ENCODE measurements around the gene PLCB3.

The PLCB3 gene

GRCh38 chr11:64250415-64251015 is 815 bp upstream of the PLCB3 start:
- no peak for DNase-seq (ENCODE audit: low read depth in 2 of 2)

GRCh38 chr11:64251753-64252002 is 348 bp downstream of the PLCB3 start:
- no peak for DNase-seq (ENCODE audit: low read depth in 2 of 2)

GRCh38 chr11:64252003-64252872 is 908 bp downstream of the PLCB3 start:
- no peak for DNase-seq (ENCODE audit: low read depth in 2 of 2)

- no peak for DNase-seq (ENCODE audit: low read depth in 2 of 2)
Observed at GRCh38 chr11:64253043-64253442, 1.7 kb downstream of the PLCB3 start.

- DNase-seq (ENCODE audit: low read depth in 2 of 2): no peak
Observed at GRCh38 chr11:64253481-64253880, 2.2 kb downstream of the PLCB3 start.

GRCh38 chr11:64254326-64254725 is 3.0 kb downstream of the PLCB3 start:
- DNase-seq (ENCODE audit: low read depth in 2 of 2): no peak

GRCh38 chr11:64255135-64256128 is 4.1 kb downstream of the PLCB3 start:
- no peak for DNase-seq (ENCODE audit: low read depth in 2 of 2)

- no peak for DNase-seq (ENCODE audit: low read depth in 2 of 2)
Observed at GRCh38 chr11:64256300-64256699, 5.0 kb downstream of the PLCB3 start.

GRCh38 chr11:64258356-64258755 is 7.0 kb downstream of the PLCB3 start:
- DNase-seq (ENCODE audit: low read depth in 2 of 2): no peak

- no peak for DNase-seq (ENCODE audit: low read depth in 2 of 2)
Observed at GRCh38 chr11:64258946-64259532, 7.7 kb downstream of the PLCB3 start.

GRCh38 chr11:64259533-64260067 is 8.3 kb downstream of the PLCB3 start:
- DNase-seq (ENCODE audit: low read depth in 2 of 2): no peak

- no peak for DNase-seq (ENCODE audit: low read depth in 2 of 2)
Observed at GRCh38 chr11:64260147-64260708, 8.9 kb downstream of the PLCB3 start.

- no peak for DNase-seq (ENCODE audit: low read depth in 2 of 2)
Observed at GRCh38 chr11:64261556-64262080, 10.3 kb downstream of the PLCB3 start.

GRCh38 chr11:64262271-64263002 is 11.1 kb downstream of the PLCB3 start:
- DNase-seq (ENCODE audit: low read depth in 2 of 2): no peak

- DNase-seq (ENCODE audit: low read depth in 2 of 2): no peak
Observed at GRCh38 chr11:64263021-64263946, 12.0 kb downstream of the PLCB3 start.

- DNase-seq (ENCODE audit: low read depth in 2 of 2): no peak
Observed at GRCh38 chr11:64263947-64264317, 12.6 kb downstream of the PLCB3 start.

GRCh38 chr11:64264371-64264852 is 13.1 kb downstream of the PLCB3 start:
- no peak for DNase-seq (ENCODE audit: low read depth in 2 of 2)

- no peak for DNase-seq (ENCODE audit: low read depth in 2 of 2)
Observed at GRCh38 chr11:64265176-64266160, 14.1 kb downstream of the PLCB3 start.

Data from stimulated activated CD8-positive, alpha-beta memory T cell treated with anti-CD3 and anti-CD28 coated beads, Interleukin-7, amount 100 ng/mL, for 1 hour (primary cell).